GM21717 (cell line): ENCODE data around the gene ZNF326.
"Not testable (repeated sequence)": the region's sequence is repeated elsewhere in the genome, so short reads cannot be mapped to it uniquely, and the experiment has no call there.

Experiments
- ATAC-seq: cut with Tn5 transposase; IDR thresholded peaks from one replicate; pipeline ENCODE4 v1.9.1; 2021; ENCODE audit warnings: mild to moderate bottlenecking, moderate library complexity; ENCODE audit not compliant: unreplicated experiment

The ZNF326 gene

DNA sequence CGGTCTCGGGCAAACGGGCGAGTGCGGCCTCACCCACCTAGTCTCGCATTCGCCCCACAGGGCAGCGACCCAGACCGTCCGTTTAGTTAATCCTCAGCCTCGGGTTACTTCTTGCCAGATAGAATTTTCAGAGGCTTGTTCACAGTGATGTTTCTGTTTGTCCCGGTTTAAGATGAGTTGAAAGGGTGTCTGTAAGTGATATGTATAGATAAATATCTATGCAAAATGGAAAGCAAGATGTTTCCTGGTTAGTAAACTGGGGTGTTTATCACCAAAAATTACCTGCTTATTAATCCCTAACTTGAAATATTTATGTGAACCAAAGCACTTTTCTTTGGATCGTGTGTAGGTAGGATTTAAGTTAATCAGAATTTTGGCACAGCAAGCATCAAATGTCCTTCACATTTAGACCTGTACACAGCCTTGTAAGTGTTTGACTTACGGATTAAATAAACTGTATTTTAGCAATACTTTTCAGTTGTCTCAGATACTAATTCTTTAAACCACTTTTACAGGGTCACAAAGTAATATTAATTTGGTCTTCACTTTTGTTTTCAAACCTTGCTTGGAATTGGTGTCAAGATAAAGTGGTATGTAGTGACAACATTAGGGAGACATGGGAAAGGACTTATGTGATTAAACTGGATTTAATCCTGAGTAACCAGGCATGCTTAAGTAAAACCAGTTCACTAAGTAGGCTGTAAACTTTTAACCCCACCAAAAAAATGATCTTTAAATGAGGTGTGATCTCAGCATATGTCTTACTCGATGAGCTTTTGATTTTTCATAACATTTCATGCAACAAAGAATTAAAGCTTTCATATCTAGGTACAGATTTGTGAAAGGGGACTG is 914 bp downstream of the ZNF326 start:
- ATAC-seq = no peak

DNA sequence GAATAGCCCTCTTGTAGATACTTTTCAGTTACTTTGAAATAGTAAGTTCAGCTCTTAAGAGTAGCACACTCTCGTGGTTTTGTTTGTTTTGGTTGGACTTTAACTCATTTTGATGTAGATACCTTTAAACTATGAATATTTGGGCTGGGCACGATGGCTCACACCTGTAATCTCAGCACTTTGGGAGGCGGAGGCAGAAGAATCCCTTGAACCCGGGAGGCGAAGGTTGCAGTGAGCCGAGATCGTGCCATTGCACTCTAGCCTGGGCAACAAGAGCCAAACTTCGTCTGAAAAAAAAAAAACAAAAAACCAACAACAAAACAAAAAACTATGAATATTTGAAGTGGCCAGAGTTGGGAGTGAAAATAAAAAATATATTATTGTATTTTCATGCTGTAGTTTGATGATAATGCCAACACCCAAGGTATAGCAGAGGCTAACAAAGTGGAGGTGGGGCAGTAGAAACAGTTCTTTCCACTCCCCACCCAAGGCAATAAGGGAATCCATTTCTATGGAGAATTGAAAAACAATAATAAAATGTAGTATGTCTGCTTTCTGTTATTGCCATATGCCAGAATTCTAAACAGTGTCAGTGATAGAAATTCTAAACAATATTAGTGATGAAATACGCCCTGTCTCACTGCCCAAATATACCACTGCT is 1.7 kb downstream of the ZNF326 start:
- ATAC-seq = no peak

DNA sequence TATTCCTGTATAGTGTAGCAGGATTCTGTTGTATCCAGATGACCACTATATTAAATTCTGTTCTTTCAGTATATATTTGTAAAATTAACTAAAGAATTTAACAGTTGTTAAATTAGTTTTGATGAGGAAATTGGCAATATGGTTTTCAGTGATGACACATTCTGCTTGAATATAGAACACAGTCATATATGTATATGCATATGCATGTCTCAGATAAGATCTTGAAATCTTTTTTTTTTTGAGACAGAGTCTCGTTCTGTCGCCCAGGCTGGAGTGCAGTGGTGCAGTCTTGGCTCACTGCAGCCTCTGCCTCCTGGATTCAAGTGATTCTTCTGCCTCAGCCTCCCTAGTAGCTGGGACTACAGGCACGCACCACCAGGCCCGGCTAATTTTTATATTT is 2.2 kb downstream of the ZNF326 start:
- ATAC-seq = not testable (repeated sequence)

DNA sequence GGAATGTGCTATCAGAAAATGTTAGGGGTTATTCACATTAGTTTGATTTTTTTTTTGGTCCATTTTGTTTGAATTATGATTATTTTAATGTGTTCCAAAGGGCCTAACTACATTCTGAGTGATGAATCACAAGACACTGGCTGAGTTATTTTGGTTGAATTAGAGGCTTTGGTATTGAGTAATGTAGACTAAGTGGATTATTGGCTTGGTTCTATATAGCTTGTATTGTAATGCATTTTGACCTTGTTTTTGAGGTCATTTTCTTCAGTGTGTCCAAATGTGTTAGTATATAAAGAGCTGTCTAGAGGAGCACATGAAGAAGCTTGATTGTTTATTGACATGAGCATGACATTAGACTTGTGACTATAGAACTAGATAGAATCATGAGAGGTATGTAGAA is 3.4 kb downstream of the ZNF326 start:
- ATAC-seq = no peak

DNA sequence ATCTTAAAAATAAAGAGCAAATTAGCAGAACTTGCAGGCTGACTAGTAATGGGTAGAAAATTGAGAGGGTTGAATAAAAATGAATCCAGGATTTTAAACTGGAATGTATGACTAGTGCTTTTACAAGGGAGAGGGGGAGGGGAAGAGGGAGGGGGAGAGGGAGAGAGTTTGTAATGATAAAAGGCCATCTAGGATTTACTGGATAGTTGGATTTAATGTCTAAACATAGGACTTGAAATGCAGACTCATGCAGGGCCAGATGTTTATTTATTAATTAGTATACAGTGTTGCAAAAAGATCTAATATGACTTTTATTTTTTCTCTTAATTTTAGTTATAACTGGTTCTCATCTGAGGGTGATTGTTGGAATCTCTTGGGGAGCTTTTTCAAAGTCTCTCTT is 4.3 kb downstream of the ZNF326 start:
- no peak for ATAC-seq

DNA sequence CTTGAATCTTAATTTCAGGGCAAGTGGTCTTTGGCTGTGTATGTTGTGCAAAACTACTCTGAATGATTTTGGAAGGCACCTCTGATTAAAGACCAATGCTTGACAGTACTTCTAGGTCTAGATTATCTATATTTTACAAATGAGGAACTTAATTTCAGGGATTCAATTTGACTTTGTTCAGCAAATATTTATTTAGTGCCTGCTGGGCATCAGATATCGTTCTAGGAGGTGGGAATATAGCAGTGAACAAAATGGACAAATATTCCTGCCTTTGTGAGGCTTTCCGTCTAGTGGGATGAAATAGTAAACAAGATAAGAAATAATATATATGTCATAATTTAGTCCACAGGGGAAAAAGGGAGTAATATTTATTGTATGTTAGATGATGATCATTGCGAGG is 4.7 kb downstream of the ZNF326 start:
- no peak for ATAC-seq

DNA sequence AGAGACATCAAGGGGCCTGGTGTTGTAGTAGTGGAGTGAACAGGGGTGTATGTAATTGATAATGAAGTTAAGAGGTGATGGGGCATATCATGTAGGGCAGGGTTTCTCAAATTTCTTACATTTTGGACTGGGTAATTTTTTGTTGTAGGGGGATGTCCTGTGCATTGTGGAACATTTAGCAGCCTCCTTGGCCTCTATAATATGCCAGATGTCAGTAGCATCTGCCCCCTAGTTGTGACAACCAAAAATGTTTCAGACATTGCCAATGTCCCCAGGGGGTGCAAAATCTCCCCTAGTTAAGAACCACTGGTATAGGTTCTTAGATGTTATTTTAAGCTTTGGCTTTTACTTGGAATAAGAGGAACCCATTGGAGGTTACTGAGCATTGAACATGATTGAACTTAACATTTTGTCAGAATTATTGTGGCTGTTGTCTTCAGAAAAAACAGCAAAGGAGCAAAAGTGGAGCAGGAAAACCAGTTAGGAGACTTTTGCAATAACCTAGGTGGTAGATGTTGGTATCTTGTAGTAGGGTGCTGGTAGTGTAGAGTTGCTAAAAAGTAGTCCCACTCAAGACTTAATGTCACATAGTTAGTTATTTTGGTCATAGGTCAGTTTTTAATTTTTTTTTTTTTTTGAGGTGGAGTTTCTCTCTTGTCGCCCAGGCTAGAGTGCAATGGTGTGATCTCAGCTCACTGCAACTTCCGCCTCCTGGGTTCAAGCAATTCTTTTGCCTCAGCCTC is 6.2 kb downstream of the ZNF326 start:
- ATAC-seq = no peak

DNA sequence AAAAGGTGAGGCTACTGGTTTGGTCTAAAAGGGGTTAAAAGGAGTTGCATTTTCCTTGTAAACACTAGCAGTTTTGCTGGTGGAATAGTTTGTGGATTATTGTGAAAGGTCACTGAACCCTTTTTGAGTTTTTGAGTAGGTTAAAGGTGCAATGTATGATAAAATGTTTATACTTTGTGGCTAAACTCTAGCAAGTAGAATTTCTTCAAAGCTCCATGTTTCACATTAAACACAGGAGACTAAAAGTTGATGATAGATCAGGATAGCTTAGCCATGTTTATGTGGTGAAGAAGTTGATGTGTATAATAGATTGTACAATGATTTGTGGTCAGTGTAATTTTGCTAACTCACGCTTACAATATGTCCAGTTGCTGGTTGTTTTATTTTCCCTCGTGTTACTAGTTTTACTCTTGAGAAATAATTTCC is 13.1 kb downstream of the ZNF326 start:
- ATAC-seq = no peak

DNA sequence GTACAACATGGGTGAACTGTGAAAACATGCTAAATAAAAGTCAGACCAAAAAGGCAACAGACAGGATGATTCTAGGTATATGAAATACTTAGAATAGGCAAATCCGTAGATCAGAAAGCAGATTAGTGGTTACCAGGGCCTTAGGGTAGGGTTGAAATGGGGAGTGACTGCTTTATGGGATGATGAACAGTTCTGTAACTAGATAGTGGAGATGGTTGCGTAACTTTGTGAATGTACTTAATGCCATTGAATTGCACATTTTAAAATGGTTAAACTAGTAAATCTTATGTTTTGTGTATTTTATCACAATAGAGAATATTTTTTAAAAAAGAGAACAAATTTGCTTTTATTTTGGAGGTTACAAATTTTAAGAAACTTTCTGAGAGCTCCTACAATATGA is 17.4 kb downstream of the ZNF326 start:
- no peak for ATAC-seq

DNA sequence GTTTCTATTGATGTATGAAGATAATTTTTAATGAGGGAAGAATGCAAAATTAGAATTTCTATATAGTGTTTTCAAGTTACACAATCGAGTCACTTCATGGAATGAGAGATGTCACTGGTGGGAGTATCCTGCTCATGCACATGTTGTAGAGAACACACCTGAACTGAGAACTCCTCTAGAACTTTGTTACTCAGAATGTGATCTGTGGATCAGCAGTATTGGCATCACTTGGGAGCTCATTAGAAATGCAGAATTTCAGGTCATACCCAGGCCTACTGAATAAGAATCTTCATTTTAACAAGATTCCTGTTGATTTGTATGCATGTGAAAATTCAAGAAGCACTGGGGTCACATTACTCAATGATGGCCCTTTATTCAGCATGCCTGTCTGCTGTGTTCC is 28.8 kb downstream of the ZNF326 start:
- no peak for ATAC-seq

DNA sequence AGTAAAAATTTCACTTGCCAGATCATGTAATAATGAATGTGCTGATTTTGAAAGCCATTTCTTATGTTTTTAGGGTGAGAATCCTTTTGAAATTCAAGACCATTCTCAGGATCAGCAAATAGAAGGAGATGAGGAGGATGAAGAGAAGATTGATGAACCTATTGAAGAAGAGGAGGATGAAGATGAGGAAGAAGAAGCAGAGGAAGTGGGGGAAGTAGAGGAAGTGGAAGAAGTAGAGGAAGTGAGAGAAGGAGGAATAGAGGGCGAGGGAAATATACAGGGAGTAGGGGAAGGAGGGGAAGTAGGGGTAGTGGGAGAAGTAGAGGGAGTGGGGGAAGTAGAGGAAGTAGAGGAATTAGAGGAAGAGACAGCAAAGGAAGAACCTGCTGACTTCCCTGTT is 32.4 kb downstream of the ZNF326 start:
- ATAC-seq = no peak

DNA sequence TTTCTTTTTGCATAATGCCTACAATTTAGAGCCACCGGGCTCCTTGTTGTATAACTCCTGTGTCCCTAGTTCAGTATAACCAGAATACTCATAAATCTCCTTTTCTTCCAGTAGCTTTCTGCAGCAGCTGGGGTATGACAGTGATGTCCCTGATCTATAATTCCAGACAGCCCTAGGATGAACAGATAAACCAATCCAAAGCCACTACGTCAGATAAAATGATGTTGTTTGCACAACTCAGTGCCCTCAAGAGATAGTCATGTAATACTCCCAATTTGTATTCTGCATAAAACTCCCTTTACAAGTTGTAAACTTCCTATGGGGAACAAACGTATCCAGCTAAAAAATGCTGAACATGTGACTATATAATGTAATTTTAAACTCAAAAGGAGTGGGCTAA is 44.7 kb downstream of the ZNF326 start:
- no peak for ATAC-seq

DNA sequence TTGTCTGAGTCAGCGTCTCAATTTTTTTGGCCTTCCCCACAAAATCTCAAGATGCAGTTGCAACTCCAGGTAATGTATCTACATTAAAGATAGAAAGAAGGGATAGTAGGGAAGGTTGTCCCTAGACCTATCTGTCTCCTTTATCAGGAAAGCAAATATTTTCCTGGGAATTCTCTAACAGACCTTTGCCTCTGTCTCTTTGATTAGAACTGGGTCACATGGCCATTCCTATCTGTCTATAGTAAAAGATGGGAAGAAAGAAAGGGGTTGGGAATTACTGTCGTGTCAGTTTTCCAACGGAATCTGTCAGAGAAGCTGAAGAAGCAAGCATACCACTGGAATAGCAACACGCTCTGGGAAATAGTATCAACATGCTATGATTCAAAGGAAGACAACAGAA is 48.7 kb downstream of the ZNF326 start:
- ATAC-seq = no peak

DNA sequence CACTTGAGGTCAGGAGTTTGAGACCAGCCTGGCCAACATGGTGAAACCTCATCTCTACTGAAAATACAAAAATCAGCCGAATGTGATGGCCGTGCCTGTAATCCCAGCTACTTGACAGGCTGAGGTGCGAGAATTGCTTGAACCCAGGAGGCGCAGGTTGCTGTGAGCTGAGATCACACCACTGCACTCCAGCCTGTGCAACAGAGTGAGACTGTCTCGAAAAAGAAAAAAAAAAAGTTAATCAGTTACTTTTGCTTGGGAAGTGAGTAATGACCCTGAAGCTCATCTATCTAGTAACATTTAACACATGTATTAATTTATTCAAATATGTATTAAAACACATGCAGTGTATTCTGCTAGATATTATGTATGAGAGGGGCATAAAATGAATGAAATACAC is 49.4 kb downstream of the ZNF326 start:
- ATAC-seq = no peak

DNA sequence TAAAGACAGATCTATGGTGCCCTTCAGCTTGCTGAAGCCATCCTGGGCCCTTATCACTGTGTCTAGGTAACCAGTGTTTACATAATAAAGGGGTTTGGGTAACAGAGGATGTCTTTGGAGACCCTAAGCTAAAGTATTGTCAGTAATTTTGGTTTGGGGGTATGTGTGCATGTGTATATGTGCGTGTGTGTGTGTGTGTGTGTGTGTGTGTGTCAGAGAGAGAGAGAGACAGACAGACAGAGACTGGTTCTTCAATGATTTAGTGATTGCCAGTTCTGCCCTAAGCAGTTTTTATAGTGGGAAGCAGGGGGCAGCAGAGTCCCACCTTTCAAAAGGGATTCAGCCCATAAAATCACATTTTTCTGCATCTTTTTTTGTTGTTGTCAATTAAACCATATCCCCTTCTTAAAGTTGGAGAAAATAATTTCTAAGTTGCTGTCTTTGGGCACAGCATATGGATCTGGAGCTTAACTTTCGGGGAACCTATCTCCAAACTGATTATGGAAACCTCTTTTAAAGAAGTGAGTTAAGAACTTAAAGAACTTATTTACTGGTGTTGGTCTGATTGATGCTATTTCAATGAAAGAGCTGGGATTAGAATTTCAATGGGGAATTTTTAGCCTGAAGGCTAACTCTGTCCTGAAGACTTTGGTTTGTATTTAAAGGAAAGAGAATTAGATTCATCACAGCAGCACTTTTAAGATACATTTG is 51.1 kb downstream of the ZNF326 start:
- no peak for ATAC-seq

DNA sequence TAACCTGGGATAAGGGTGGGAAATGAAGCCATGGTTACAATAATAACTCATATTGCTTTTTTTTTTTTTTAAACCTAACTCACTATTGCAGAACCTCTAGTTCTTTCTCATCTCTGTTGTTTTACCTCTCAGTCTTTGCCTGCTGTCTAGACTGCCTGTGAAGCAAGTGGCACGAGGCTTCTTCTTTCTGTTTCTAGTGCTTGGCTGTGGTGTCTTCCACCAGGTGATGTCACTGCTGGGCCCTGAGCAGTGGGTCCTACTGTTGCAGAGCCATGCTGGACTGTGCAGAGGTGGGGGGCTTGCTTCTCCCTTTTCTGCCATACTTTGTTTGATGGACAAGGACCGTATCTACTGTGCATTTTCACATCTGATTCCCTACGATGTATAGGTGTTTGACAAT is 51.7 kb downstream of the ZNF326 start:
- ATAC-seq = peak; percentile 69

DNA sequence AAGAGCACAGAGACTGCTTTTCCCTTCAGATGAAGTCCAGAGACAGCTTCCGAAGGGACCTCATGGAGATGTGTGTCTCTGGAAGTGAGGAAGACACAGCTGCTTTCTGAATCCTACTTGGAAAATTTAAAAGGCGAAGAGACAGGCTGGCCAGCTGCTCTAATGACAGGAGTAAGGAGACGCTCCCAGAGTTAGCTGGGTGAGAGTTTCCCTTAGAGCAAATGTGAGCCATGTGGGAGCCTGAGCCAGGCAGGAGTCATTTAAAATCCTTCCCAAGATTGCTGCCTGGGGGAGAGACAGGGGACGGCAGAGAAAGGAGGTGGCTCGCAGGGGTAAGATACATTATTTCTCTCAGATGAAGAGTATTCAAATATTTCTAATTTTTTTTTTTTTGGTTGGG is 53.1 kb downstream of the ZNF326 start:
- no peak for ATAC-seq

DNA sequence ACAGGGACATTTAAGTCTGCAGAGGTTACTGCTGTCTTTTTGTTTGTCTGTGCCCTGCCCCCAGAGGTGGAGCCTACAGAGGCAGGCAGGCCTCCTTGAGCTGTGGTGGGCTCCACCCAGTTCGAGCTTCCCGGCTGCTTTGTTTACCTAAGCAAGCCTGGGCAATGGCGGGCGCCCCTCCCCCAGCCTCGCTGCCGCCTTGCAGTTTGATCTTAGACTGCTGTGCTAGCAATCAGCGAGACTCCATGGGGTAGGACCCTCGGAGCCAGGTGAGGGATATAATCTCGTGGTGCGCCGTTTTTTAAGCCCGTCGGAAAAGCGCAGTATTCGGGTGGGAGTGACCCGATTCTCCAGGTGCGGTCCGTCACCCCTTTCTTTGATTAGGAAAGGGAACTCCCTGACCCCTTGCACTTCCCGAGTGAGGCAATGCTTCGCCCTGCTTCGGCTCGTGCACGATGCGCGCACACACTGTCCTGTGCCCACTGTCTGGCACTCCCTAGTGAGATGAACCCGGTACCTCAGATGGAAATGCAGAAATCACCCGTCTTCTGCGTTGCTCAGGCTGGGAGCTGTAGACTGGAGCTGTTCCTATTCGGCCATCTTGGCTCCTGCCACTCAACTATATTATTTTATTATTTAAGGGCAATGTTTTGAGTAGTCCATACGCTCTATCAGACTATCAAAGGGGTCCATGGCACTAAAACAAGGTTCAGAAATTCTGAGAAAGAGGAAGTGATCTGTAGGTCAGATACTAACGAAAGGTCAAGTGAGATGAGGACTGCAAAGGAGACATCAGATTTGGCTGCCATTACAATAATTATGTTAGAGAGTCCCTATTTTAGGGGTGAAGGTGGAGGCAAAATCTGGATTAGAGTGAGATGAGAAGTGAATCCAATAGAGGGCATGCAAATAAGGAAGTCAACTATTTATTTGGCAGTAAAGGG is 68.1 kb downstream of the ZNF326 start:
- ATAC-seq = not testable (repeated sequence)

DNA sequence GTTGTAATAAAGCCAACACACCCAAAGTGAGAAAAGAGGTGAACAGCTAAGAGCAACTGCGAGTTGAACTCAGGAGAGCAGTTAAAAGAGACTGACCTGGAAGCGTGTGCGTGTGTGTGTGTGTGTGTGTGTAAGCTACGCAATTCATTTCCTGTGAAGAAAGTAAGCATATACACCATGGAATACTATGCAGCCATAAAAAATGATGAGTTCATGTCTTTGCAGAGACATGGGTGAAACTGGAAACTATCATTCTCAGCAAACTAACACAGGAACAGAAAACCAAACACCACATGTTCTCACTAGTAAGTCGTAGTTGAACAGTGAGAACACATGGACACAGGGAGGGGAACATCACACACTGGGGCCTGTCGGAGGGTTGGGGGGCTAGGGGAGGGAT is 69.2 kb downstream of the ZNF326 start:
- not testable (repeated sequence) for ATAC-seq
